ELF-1 (cell line): Measurements from ENCODE around the gene MNAT1.
"Not testable (repeated sequence)": the region's sequence is repeated elsewhere in the genome, so short reads cannot be mapped to it uniquely, and the experiment has no call there.

Experiments used
- DNase-seq: peaks from one replicate; pipeline ENCODE4 v3.0.0-alpha.2; 2016; ENCODE audit warnings: low read depth, low spot score

Gene MNAT1

GRCh38 chr14:60805841-60806430 is 71.4 kb downstream of the MNAT1 start:
- no peak for DNase-seq

GRCh38 chr14:60807247-60807646 is 72.7 kb downstream of the MNAT1 start:
- no peak for DNase-seq

- no peak for DNase-seq
Measured at GRCh38 chr14:60807971-60808370, 73.4 kb downstream of the MNAT1 start.

GRCh38 chr14:60812987-60813386 is 78.4 kb downstream of the MNAT1 start:
- no peak for DNase-seq

GRCh38 chr14:60815371-60815770 is 80.8 kb downstream of the MNAT1 start:
- no peak for DNase-seq

GRCh38 chr14:60817113-60817512 is 82.6 kb downstream of the MNAT1 start:
- DNase-seq: no peak

GRCh38 chr14:60819575-60819974 is 85.0 kb downstream of the MNAT1 start:
- DNase-seq: no peak

- no peak for DNase-seq
Measured at GRCh38 chr14:60838601-60839000, 104.0 kb downstream of the MNAT1 start.

- DNase-seq: no peak
Measured at GRCh38 chr14:60839057-60839456, 104.5 kb downstream of the MNAT1 start.

- no peak for DNase-seq
Measured at GRCh38 chr14:60839657-60840056, 105.1 kb downstream of the MNAT1 start.

GRCh38 chr14:60840313-60840712 is 105.8 kb downstream of the MNAT1 start:
- no peak for DNase-seq

- DNase-seq: no peak
Measured at GRCh38 chr14:60845523-60845922, 111.0 kb downstream of the MNAT1 start.

GRCh38 chr14:60848066-60848465 is 113.5 kb downstream of the MNAT1 start:
- no peak for DNase-seq

- DNase-seq: not testable (repeated sequence)
Measured at GRCh38 chr14:60851692-60852091, 117.1 kb downstream of the MNAT1 start.

- no peak for DNase-seq
Measured at GRCh38 chr14:60856111-60856510, 121.5 kb downstream of the MNAT1 start.

- DNase-seq: no peak
Measured at GRCh38 chr14:60859525-60859924, 125.0 kb downstream of the MNAT1 start.

GRCh38 chr14:60861545-60862140 is 127.1 kb downstream of the MNAT1 start:
- no peak for DNase-seq

GRCh38 chr14:60862283-60862682 is 127.7 kb downstream of the MNAT1 start:
- DNase-seq: no peak

GRCh38 chr14:60863249-60863648 is 128.7 kb downstream of the MNAT1 start:
- DNase-seq: no peak

- DNase-seq: no peak
Measured at GRCh38 chr14:60865378-60866127, 131.0 kb downstream of the MNAT1 start.

GRCh38 chr14:60867503-60868172 is 133.1 kb downstream of the MNAT1 start:
- DNase-seq: no peak

- DNase-seq: no peak
Measured at GRCh38 chr14:60878121-60878520, 143.6 kb downstream of the MNAT1 start.
